HFFc6 (cell line): ENCODE data around the gene RTN4R. TPM values are rescaled to one million over a fixed set of nuclear protein-coding genes. Genes with fewer than 3 reads are reported as not detected.

ENCODE experiments used
- DNase-seq: peaks from one replicate; pipeline ENCODE4 v3.0.0-alpha.2; 2018
- H3K27ac Mint-ChIP-seq: 2 replicates; pipeline ENCODE4 v1.8.0; 2020; ENCODE audit warnings: mild to moderate bottlenecking, mixed read lengths
- H3K27me3 Mint-ChIP-seq: 2 replicates; pipeline ENCODE4 v1.8.0; 2021; ENCODE audit warnings: mild to moderate bottlenecking, moderate library complexity, mixed read lengths; ENCODE audit not compliant: insufficient read depth
- H3K36me3 Mint-ChIP-seq: 2 replicates; pipeline ENCODE4 v1.8.0; 2021; ENCODE audit warnings: low read depth, mixed read lengths
- H3K4me1 Mint-ChIP-seq: 2 replicates; pipeline ENCODE4 v1.8.0; 2020; ENCODE audit warnings: low read depth, mixed read lengths
- H3K4me3 Mint-ChIP-seq: 2 replicates; pipeline ENCODE4 v1.8.0; 2020; ENCODE audit warnings: mild to moderate bottlenecking, moderate library complexity, mixed read lengths
- H3K9me3 Mint-ChIP-seq: 2 replicates; pipeline ENCODE4 v1.8.0; 2020; ENCODE audit warnings: mild to moderate bottlenecking, mixed read lengths
- CTCF ChIP-seq: fragments of 200-600 bp; sonication (generic); IDR thresholded peaks from 2 replicates; pipeline ENCODE4 v1.5.0; 2021; ENCODE audit warnings: antibody characterized with exemption, mild to moderate bottlenecking
- total RNA-seq, 6 experiments: library from RNA; stranded (reverse); fragmentation: NEBNext Ultra II Directional; extraction: Animal tissue kit (Norgen Biotek cat#: 25700); gene quantifications; 2 replicates in 1 of 6; 3 replicates in 5 of 6; pipeline ENCODE4 v1.2.3, GENCODE V29; 2021

RTN4R gene
- total RNA-seq, 6 experiments from 2014 or later = 0.14 to 0.85 (median 0.35) TPM

- no peaks in the 10 kb centered on the region for H3K9me3 Mint-ChIP-seq
- no peak for TF ChIP-seq CTCF
- H3K4me1 Mint-ChIP-seq = no peaks in the 10 kb centered on the region
- DNase-seq = peak; percentile 31
- H3K4me3 Mint-ChIP-seq = peak overlapping the region; percentile 80
- H3K27me3 Mint-ChIP-seq = peaks cover 35% of the 10 kb centered on the region
- no peaks in the 10 kb centered on the region for H3K36me3 Mint-ChIP-seq
- H3K27ac Mint-ChIP-seq = no peak overlapping the region
These were observed 31.0 kb upstream of the RTN4R start for GRCh38 chr22:20298803-20299745.

GRCh38 chr22:20298110-20298802 lies 30.1 kb upstream of the RTN4R start:
- Mint-ChIP-seq H3K4me3 (peak overlapping the region; percentile 34; the same call in 1 of the 2 replicates), H3K36me3 (no peaks in the 10 kb centered on the region), H3K27me3 (peaks cover 36% of the 10 kb centered on the region), H3K4me1 (no peaks in the 10 kb centered on the region), H3K27ac (no peak overlapping the region), H3K9me3 (no peaks in the 10 kb centered on the region)
- TF ChIP-seq CTCF = no peak
- no peak for DNase-seq

GRCh38 chr22:20297414-20298109 lies 29.4 kb upstream of the RTN4R start:
- Mint-ChIP-seq H3K4me3 (peak overlapping the region; percentile 34; the same call in 1 of the 2 replicates), H3K27me3 (peaks cover 36% of the 10 kb centered on the region), H3K4me1 (no peaks in the 10 kb centered on the region), H3K9me3 (no peaks in the 10 kb centered on the region), H3K27ac (no peak overlapping the region), H3K36me3 (no peaks in the 10 kb centered on the region)
- DNase-seq = no peak
- no peak for TF ChIP-seq CTCF

- no peaks in the 10 kb centered on the region for H3K4me1 Mint-ChIP-seq
- no peaks in the 10 kb centered on the region for H3K36me3 Mint-ChIP-seq
- no peak overlapping the region for H3K27ac Mint-ChIP-seq
- DNase-seq = no peak
- H3K27me3 Mint-ChIP-seq = peaks cover 39% of the 10 kb centered on the region
- H3K9me3 Mint-ChIP-seq = no peaks in the 10 kb centered on the region
- no peak overlapping the region for H3K4me3 Mint-ChIP-seq
- no peak for TF ChIP-seq CTCF
These were observed 28.5 kb upstream of the RTN4R start for GRCh38 chr22:20296598-20296997.

GRCh38 chr22:20295262-20296064 lies 27.3 kb upstream of the RTN4R start:
- H3K4me1 Mint-ChIP-seq = no peaks in the 10 kb centered on the region
- H3K27me3 Mint-ChIP-seq = peaks cover 40% of the 10 kb centered on the region
- no peak overlapping the region for H3K27ac Mint-ChIP-seq
- no peaks in the 10 kb centered on the region for H3K9me3 Mint-ChIP-seq
- no peaks in the 10 kb centered on the region for H3K36me3 Mint-ChIP-seq
- DNase-seq = no peak
- TF ChIP-seq CTCF = 0 out of 2 replicates have a peak, but pooled peaks have one; percentile 18
- no peak overlapping the region for H3K4me3 Mint-ChIP-seq
